HEK293 (cell line): ENCODE results near the gene GATC.

Source experiments
- CTCF ChIA-PET: fragments of 350-600 bp; formaldehyde crosslinking; extraction: SDS; loops from one replicate; lab custom pipeline; 2021; ENCODE audit warnings: antibody characterized with exemption; lab: Yijun Ruan, JAX
- POLR2A ChIA-PET: fragments of 300-600 bp; formaldehyde crosslinking; extraction: SDS; loops from one replicate; lab custom pipeline; 2020; ENCODE audit warnings: antibody characterized with exemption, inconsistent platforms; lab: Yijun Ruan, JAX
- H3K27ac ChIP-seq: fragments of 200-500 bp; sonication (Bioruptor generic); 2 replicates; pipeline ENCODE4 v1.5.1; 2014; ENCODE audit warnings: low read depth, low read length, control low read depth, inconsistent platforms; ENCODE audit errors: extremely low read depth
- H3K36me3 ChIP-seq, 2 experiments: fragments of 200-500 bp in 1 of 2; sonication (Bioruptor generic) in 1 of 2; 1 replicate in 1 of 2; 2 replicates in 1 of 2; pipeline ENCODE4 v1.5.1; 2014 to 2017; ENCODE audit warnings: inconsistent platforms in 2 of 2, low read length in 2 of 2; ENCODE audit not compliant: control insufficient read depth in 2 of 2, insufficient read depth in 1 of 2
- H3K4me1 ChIP-seq: fragments of 200-500 bp; sonication (Bioruptor generic); 2 replicates; pipeline ENCODE4 v1.5.1; 2014; ENCODE audit warnings: mild to moderate bottlenecking, low read length, inconsistent platforms; ENCODE audit not compliant: control insufficient read depth, insufficient read depth
- H3K4me3 ChIP-seq: 2 replicates; pipeline ENCODE4 v1.5.1; 2011; ENCODE audit warnings: low read depth, mild to moderate bottlenecking, control low read depth, low read length, moderate library complexity
- H3K9me3 ChIP-seq: fragments of 200-500 bp; sonication (Bioruptor generic); 2 replicates; pipeline ENCODE4 v1.5.1; 2014; ENCODE audit warnings: low read depth, low read length, inconsistent platforms; ENCODE audit not compliant: control insufficient read depth, insufficient read depth
- HOXA7 ChIP-seq: sonication (generic); formaldehyde crosslinking; IDR thresholded peaks from 2 replicates; pipeline ENCODE4 v1.8.1; 2022; ENCODE audit warnings: missing genetic modification reagents, borderline replicate concordance
- KLF7 ChIP-seq: fragments of 450-650 bp; formaldehyde crosslinking; IDR thresholded peaks from 2 replicates; pipeline ENCODE4 v1.5.1; 2016; ENCODE audit warnings: missing biosample characterization, missing genetic modification characterization, borderline replicate concordance
- KLF8 ChIP-seq: fragments of 450-650 bp; formaldehyde crosslinking; IDR thresholded peaks from 2 replicates; pipeline ENCODE4 v1.5.1; 2016; ENCODE audit warnings: missing biosample characterization, missing genetic modification characterization
- REST ChIP-seq: fragments of 450-650 bp; formaldehyde crosslinking; IDR thresholded peaks from 2 replicates; pipeline ENCODE4 v1.5.1; 2016; ENCODE audit warnings: missing biosample characterization, missing genetic modification characterization
- SALL2 ChIP-seq: fragments of 450-650 bp; formaldehyde crosslinking; IDR thresholded peaks from 2 replicates; pipeline ENCODE4 v1.5.0; 2017; ENCODE audit warnings: missing biosample characterization, mild to moderate bottlenecking, missing genetic modification characterization, borderline replicate concordance
- ZBTB49 ChIP-seq: fragments of 450-650 bp; formaldehyde crosslinking; IDR thresholded peaks from 2 replicates; pipeline ENCODE4 v1.5.1; 2016; ENCODE audit warnings: missing biosample characterization, missing genetic modification characterization, low read depth
- ZFP41 ChIP-seq: fragments of 450-650 bp; formaldehyde crosslinking; IDR thresholded peaks from 2 replicates; pipeline ENCODE4 v1.5.1; 2016; ENCODE audit warnings: missing biosample characterization, missing genetic modification characterization, borderline replicate concordance
- ZNF121 ChIP-seq: fragments of 450-650 bp; formaldehyde crosslinking; IDR thresholded peaks from 2 replicates; pipeline ENCODE4 v1.5.1; 2016; ENCODE audit warnings: missing biosample characterization, missing genetic modification characterization
- ZNF140 ChIP-seq: fragments of 450-650 bp; formaldehyde crosslinking; IDR thresholded peaks from 2 replicates; pipeline ENCODE4 v1.5.1; 2016; ENCODE audit warnings: missing biosample characterization, missing genetic modification characterization
- ZNF16 ChIP-seq: fragments of 450-650 bp; formaldehyde crosslinking; IDR thresholded peaks from 2 replicates; pipeline ENCODE4 v1.5.1; 2016; ENCODE audit warnings: low read depth, missing biosample characterization, missing genetic modification characterization
- ZNF391 ChIP-seq: fragments of 450-650 bp; formaldehyde crosslinking; IDR thresholded peaks from 2 replicates; pipeline ENCODE4 v1.5.1; 2016; ENCODE audit warnings: low read depth, missing biosample characterization, missing genetic modification characterization, borderline replicate concordance
- ZNF596 ChIP-seq: fragments of 450-650 bp; IDR thresholded peaks from 2 replicates; pipeline ENCODE4 v1.5.0; 2018; ENCODE audit warnings: missing biosample characterization, mild to moderate bottlenecking, missing genetic modification characterization, moderate library complexity
- ZNF670 ChIP-seq: fragments of 450-650 bp; formaldehyde crosslinking; IDR thresholded peaks from 2 replicates; pipeline ENCODE4 v1.5.1; 2016; ENCODE audit warnings: missing biosample characterization, missing genetic modification characterization, low read depth
- ZNF701 ChIP-seq: fragments of 450-650 bp; formaldehyde crosslinking; IDR thresholded peaks from 2 replicates; pipeline ENCODE4 v1.5.1; 2016; ENCODE audit warnings: missing biosample characterization, missing genetic modification characterization
- ZNF76 ChIP-seq: fragments of 450-650 bp; formaldehyde crosslinking; IDR thresholded peaks from 2 replicates; pipeline ENCODE4; 2016; ENCODE audit warnings: low read depth, missing biosample characterization, missing genetic modification characterization, borderline replicate concordance
- ZNF830 ChIP-seq: fragments of 450-650 bp; IDR thresholded peaks from 2 replicates; pipeline ENCODE4 v1.5.0; 2018; ENCODE audit warnings: missing biosample characterization, missing genetic modification characterization, low read depth, mild to moderate bottlenecking, moderate library complexity
- TF ChIP-seq, protein P1 (sequence below): fragments of 450-650 bp; formaldehyde crosslinking; conservative IDR thresholded peaks from 2 replicates; pipeline ENCODE4 v1.5.1; 2016; ENCODE audit warnings: low read depth, missing biosample characterization, missing genetic modification characterization
- TF ChIP-seq, protein P2 (sequence below): fragments of 450-650 bp; formaldehyde crosslinking; optimal IDR thresholded peaks from 2 replicates; pipeline ENCODE3; 2016; ENCODE audit warnings: missing biosample characterization, mild to moderate bottlenecking, missing genetic modification characterization
- TF ChIP-seq, protein P3 (sequence below): fragments of 450-650 bp; IDR thresholded peaks from 2 replicates; pipeline ENCODE4 v1.5.1; 2018; ENCODE audit warnings: missing biosample characterization, missing genetic modification characterization

The GATC gene, protein sequence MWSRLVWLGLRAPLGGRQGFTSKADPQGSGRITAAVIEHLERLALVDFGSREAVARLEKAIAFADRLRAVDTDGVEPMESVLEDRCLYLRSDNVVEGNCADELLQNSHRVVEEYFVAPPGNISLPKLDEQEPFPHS

GRCh38 chr12:120445911-120446843 is at the start of gene GATC, which contains the start of gene TRIAP1:
Gene GATC (plus strand): TSS chr12:120446444. CDS start chr12:120446481, 37 bp downstream.
Gene TRIAP1 (minus strand): TSS chr12:120446384. CDS start chr12:120446372, 12 bp downstream.
- Histone ChIP-seq H3K9me3 (no peaks in the 10 kb centered on the region), H3K4me3 (peak within 1 kb of the TSS; percentile 99), H3K4me1 (peaks cover 4% of the 10 kb centered on the region; the same call in 1 of the 2 replicates), H3K27ac (peak within 1 kb of the TSS; percentile 91), H3K36me3 (peaks cover 54 to 63% of the 10 kb centered on the region in 2 experiments)
- ChIA-PET CTCF (interaction anchor here (0.9 to 1.3 kb wide), 2 partner anchors 89 to 119 kb away, joined by 4 read pairs; no protein-coding TSS in a partner anchor), POLR2A (interaction anchor here (0.6 to 2.9 kb wide), 7 partner anchors 11 to 245 kb away, joined by 3 to 9 read pairs (median 3); partner anchors contain the start of gene POP5)
- peak; percentile 60 for TF ChIP-seq REST (tag by site-specific recombination)
- TF ChIP-seq ZNF670 (tag by site-specific recombination) = no peak
- TF ChIP-seq SALL2 (tag by site-specific recombination) = no peak
- TF ChIP-seq ZNF140 (tag by site-specific recombination) = no peak
- no peak for TF ChIP-seq ZFP41 (tag by site-specific recombination)
- TF ChIP-seq KLF7 (tag by site-specific recombination) = peak; percentile 53; the same call in 1 of the 2 replicates
- no peak for TF ChIP-seq ZNF596
- TF ChIP-seq, protein P1, sequence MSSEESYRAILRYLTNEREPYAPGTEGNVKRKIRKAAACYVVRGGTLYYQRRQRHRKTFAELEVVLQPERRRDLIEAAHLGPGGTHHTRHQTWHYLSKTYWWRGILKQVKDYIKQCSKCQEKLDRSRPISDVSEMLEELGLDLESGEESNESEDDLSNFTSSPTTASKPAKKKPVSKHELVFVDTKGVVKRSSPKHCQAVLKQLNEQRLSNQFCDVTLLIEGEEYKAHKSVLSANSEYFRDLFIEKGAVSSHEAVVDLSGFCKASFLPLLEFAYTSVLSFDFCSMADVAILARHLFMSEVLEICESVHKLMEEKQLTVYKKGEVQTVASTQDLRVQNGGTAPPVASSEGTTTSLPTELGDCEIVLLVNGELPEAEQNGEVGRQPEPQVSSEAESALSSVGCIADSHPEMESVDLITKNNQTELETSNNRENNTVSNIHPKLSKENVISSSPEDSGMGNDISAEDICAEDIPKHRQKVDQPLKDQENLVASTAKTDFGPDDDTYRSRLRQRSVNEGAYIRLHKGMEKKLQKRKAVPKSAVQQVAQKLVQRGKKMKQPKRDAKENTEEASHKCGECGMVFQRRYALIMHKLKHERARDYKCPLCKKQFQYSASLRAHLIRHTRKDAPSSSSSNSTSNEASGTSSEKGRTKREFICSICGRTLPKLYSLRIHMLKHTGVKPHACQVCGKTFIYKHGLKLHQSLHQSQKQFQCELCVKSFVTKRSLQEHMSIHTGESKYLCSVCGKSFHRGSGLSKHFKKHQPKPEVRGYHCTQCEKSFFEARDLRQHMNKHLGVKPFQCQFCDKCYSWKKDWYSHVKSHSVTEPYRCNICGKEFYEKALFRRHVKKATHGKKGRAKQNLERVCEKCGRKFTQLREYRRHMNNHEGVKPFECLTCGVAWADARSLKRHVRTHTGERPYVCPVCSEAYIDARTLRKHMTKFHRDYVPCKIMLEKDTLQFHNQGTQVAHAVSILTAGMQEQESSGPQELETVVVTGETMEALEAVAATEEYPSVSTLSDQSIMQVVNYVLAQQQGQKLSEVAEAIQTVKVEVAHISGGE = peak; percentile 43; the same call in 1 of the 2 replicates
- TF ChIP-seq ZNF16 (tag by site-specific recombination) = no peak
- TF ChIP-seq HOXA7 (CRISPR knock-in tag) = no peak
- TF ChIP-seq KLF8 = peak; percentile 95
- TF ChIP-seq ZNF76 (tag by site-specific recombination) = peak; percentile 79; the same call in 1 of the 2 replicates
- no peak; the same call in 1 of the 2 replicates for TF ChIP-seq ZBTB49
- peak; percentile 72; the same call in 1 of the 2 replicates for TF ChIP-seq ZNF121
- peak; percentile 88 for TF ChIP-seq ZNF391
- TF ChIP-seq, protein P2, sequence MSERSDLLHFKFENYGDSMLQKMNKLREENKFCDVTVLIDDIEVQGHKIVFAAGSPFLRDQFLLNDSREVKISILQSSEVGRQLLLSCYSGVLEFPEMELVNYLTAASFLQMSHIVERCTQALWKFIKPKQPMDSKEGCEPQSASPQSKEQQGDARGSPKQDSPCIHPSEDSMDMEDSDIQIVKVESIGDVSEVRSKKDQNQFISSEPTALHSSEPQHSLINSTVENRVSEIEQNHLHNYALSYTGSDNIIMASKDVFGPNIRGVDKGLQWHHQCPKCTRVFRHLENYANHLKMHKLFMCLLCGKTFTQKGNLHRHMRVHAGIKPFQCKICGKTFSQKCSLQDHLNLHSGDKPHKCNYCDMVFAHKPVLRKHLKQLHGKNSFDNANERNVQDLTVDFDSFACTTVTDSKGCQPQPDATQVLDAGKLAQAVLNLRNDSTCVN (tag by site-specific recombination) = peak; percentile 99
- TF ChIP-seq ZNF701 = no peak
- TF ChIP-seq, protein P3, sequence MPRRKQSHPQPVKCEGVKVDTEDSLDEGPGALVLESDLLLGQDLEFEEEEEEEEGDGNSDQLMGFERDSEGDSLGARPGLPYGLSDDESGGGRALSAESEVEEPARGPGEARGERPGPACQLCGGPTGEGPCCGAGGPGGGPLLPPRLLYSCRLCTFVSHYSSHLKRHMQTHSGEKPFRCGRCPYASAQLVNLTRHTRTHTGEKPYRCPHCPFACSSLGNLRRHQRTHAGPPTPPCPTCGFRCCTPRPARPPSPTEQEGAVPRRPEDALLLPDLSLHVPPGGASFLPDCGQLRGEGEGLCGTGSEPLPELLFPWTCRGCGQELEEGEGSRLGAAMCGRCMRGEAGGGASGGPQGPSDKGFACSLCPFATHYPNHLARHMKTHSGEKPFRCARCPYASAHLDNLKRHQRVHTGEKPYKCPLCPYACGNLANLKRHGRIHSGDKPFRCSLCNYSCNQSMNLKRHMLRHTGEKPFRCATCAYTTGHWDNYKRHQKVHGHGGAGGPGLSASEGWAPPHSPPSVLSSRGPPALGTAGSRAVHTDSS = no peak
- no peak for TF ChIP-seq ZNF830 (tag by site-specific recombination)
